SU-DHL-6 (cell line): ENCODE data around the gene ANKS1B.

ENCODE experiments used
- H2AFZ ChIP-seq: fragments of 200-600 bp; sonication (generic); 2 replicates; pipeline ENCODE4 v1.6.1; 2014; ENCODE audit warnings: low read depth, mild to moderate bottlenecking, moderate library complexity, mixed read lengths, antibody characterized with exemption, low read length; ENCODE audit not compliant: severe bottlenecking
- H3F3A ChIP-seq: fragments of 200-600 bp; shearing (Covaris generic); 2 replicates; pipeline ENCODE4 v1.6.0; 2016; ENCODE audit warnings: antibody characterized with exemption, mild to moderate bottlenecking; ENCODE audit not compliant: insufficient read depth
- H3K27ac ChIP-seq: fragments of 200-600 bp; sonication (generic); 2 replicates; pipeline ENCODE4 v1.5.1; 2016; ENCODE audit warnings: low read depth, mild to moderate bottlenecking, low read length, moderate library complexity, mixed read lengths
- H3K27me3 ChIP-seq: fragments of 200-600 bp; sonication (generic), shearing (Covaris generic); 2 replicates; pipeline ENCODE4 v1.6.0; 2014; ENCODE audit warnings: mild to moderate bottlenecking, low read length
- H3K36me3 ChIP-seq: fragments of 200-600 bp; sonication (generic); 2 replicates; pipeline ENCODE4 v1.6.1; 2014; ENCODE audit warnings: mild to moderate bottlenecking, low read length, mixed read lengths
- H3K4me2 ChIP-seq: fragments of 300-600, 200-600 bp; shearing (Covaris generic), sonication (generic); 2 replicates; pipeline ENCODE4 v1.6.0; 2014; ENCODE audit warnings: low read length, low read depth, mild to moderate bottlenecking; ENCODE audit not compliant: poor library complexity, severe bottlenecking
- H3K4me3 ChIP-seq: fragments of 200-600 bp; sonication (generic); 2 replicates; pipeline ENCODE4 v1.5.1; 2014; ENCODE audit warnings: antibody characterized with exemption, low read length, mild to moderate bottlenecking, mixed read lengths; ENCODE audit not compliant: insufficient read depth, poor library complexity, severe bottlenecking
- H3K79me2 ChIP-seq: fragments of 200-600 bp; sonication (generic); 2 replicates; pipeline ENCODE4 v1.6.1; 2014; ENCODE audit warnings: mild to moderate bottlenecking, low read length, moderate library complexity; ENCODE audit not compliant: insufficient read depth
- H3K9ac ChIP-seq: fragments of 200-600 bp; sonication (generic); 2 replicates; pipeline ENCODE4 v1.7.0; 2014; ENCODE audit warnings: mild to moderate bottlenecking, low read length
- H3K9me2 ChIP-seq: fragments of 200-600 bp; sonication (generic); replicated peaks from 2 replicates; pipeline ENCODE4 v1.6.1; 2014; ENCODE audit warnings: low read length; ENCODE audit not compliant: insufficient read depth
- H3K9me3 ChIP-seq: fragments of 200-600 bp; sonication (generic); 2 replicates; pipeline ENCODE4 v1.6.1; 2014; ENCODE audit warnings: low read length, mixed read lengths; ENCODE audit not compliant: insufficient read depth
- H4K20me1 ChIP-seq: fragments of 200-600 bp; sonication (generic); 2 replicates; pipeline ENCODE4 v1.6.1; 2014; ENCODE audit warnings: low read depth, mild to moderate bottlenecking, antibody characterized with exemption, low read length, moderate library complexity, mixed read lengths
- CTCF ChIP-seq: fragments of 200-600 bp; sonication (generic); IDR thresholded peaks from one replicate; pipeline ENCODE4 v1.5.1; 2017; ENCODE audit warnings: antibody characterized with exemption, mild to moderate bottlenecking, low read length, moderate library complexity; ENCODE audit not compliant: insufficient read depth, poor library complexity, severe bottlenecking
- EZH2phosphoT487 ChIP-seq: fragments of 200-600 bp; sonication (generic), shearing (Covaris generic); conservative IDR thresholded peaks from 2 replicates; pipeline ENCODE4 v1.6.1; 2018; ENCODE audit warnings: mild to moderate bottlenecking, antibody characterized with exemption, low read length, moderate library complexity, mixed read lengths

The ANKS1B gene

GRCh38 chr12:99476956-99477355 lies 507.8 kb downstream of the ANKS1B start:
- Histone ChIP-seq H3K9ac (no peak overlapping the region), H3F3A (no peaks in the 10 kb centered on the region), H2AFZ (no peak overlapping the region), H3K9me2 (no peaks in the 10 kb centered on the region), H3K4me2 (no peak overlapping the region), H3K36me3 (no peaks in the 10 kb centered on the region), H4K20me1 (no peaks in the 10 kb centered on the region), H3K4me3 (no peak overlapping the region), H3K9me3 (no peaks in the 10 kb centered on the region), H3K79me2 (no peaks in the 10 kb centered on the region), H3K27me3 (no peaks in the 10 kb centered on the region), H3K27ac (no peak overlapping the region)
- TF ChIP-seq EZH2phosphoT487, result no peak
- TF ChIP-seq CTCF, result no peak

- Histone ChIP-seq H3K27ac (no peak overlapping the region), H2AFZ (no peak overlapping the region), H3K4me2 (no peak overlapping the region), H4K20me1 (no peaks in the 10 kb centered on the region), H3K27me3 (no peaks in the 10 kb centered on the region), H3K36me3 (no peaks in the 10 kb centered on the region), H3K9ac (no peak overlapping the region), H3K79me2 (no peaks in the 10 kb centered on the region), H3K9me2 (no peaks in the 10 kb centered on the region), H3F3A (no peaks in the 10 kb centered on the region), H3K9me3 (no peaks in the 10 kb centered on the region), H3K4me3 (no peak overlapping the region)
- TF ChIP-seq CTCF, result no peak
- no peak for TF ChIP-seq EZH2phosphoT487
Observed at GRCh38 chr12:99455350-99456035, 529.2 kb downstream of the ANKS1B start.

GRCh38 chr12:99454539-99455172 lies 530.1 kb downstream of the ANKS1B start:
- Histone ChIP-seq H3K27me3 (no peaks in the 10 kb centered on the region), H4K20me1 (no peaks in the 10 kb centered on the region), H3K9me3 (no peaks in the 10 kb centered on the region), H3K79me2 (no peaks in the 10 kb centered on the region), H3K4me2 (no peak overlapping the region), H3K4me3 (no peak overlapping the region), H3K9me2 (no peaks in the 10 kb centered on the region), H3K36me3 (no peaks in the 10 kb centered on the region), H2AFZ (no peak overlapping the region), H3K27ac (no peak overlapping the region), H3K9ac (no peak overlapping the region), H3F3A (no peaks in the 10 kb centered on the region)
- TF ChIP-seq CTCF, result no peak
- no peak for TF ChIP-seq EZH2phosphoT487
